BJ (cell line): ENCODE data around the gene POLR3A. TPM values are rescaled to one million over a fixed set of nuclear protein-coding genes. Genes with fewer than 3 reads are reported as not detected.

Source experiments
- CTCF ChIA-PET: fragments of 350-600 bp; formaldehyde crosslinking; extraction: SDS; loops from one replicate; lab custom pipeline; 2021; ENCODE audit warnings: antibody characterized with exemption, inconsistent platforms; lab: Yijun Ruan, JAX
- POLR2A ChIA-PET: fragments of 300-600 bp; sonication (Branson Sonifier 250); formaldehyde crosslinking; extraction: SDS; loops from one replicate; lab custom pipeline; 2021; ENCODE audit warnings: antibody characterized with exemption; lab: Charles Lee
- DNase-seq: peaks from one replicate; pipeline ENCODE4 v3.0.0-alpha.2; 2011; ENCODE audit warnings: low read depth
- H3K27me3 ChIP-seq: 2 replicates; pipeline ENCODE4 v1.6.0; 2011; ENCODE audit warnings: low read length; ENCODE audit not compliant: control insufficient read depth, insufficient read depth
- H3K36me3 ChIP-seq: 2 replicates; pipeline ENCODE4 v1.5.1; 2011; ENCODE audit warnings: low read length; ENCODE audit not compliant: control insufficient read depth, insufficient read depth
- H3K4me3 ChIP-seq: 2 replicates; pipeline ENCODE4 v1.5.1; 2011; ENCODE audit warnings: low read depth, mild to moderate bottlenecking, control low read depth, low read length
- polyA plus RNA-seq: library from polyadenylated mRNA; depleted of rRNA; stranded (reverse); fragments of >200 nt; gene quantifications from 2 replicates; pipeline ENCODE4 v1.2.3, GENCODE V29; 2011
- TF ChIP-seq, protein P1 (sequence below): IDR thresholded peaks from 2 replicates; pipeline ENCODE4 v1.5.1; 2011; ENCODE audit warnings: low read depth, mild to moderate bottlenecking, control low read depth, inconsistent platforms, low read length, moderate library complexity; ENCODE audit not compliant: insufficient read depth

Gene POLR3A
- polyA plus RNA-seq, 1 experiment, result 12.7 TPM

DNA sequence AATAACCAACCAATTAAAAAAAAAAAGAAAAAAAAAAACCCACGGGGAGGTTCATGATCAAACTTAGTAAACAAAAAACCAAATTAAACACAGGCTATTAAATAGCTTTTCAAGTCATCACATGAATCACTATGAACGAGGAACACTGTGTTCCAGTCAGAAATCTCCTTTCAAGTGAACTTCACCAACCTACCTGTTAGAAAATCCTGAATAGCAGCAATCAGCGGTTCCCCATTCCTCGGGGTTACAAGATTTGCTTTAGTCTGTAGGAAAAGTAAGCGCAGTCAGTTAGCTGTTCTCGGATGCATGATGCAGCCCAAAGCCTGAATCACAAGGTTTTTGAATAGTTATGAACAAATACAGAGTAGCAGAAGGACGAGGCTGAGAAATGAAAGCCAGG lies 19.0 kb downstream of the POLR3A start:
- CTCF ChIA-PET, result interaction anchor here (0.5 to 1.2 kb wide), 2 partner anchors 8 to 17 kb away, joined by 3 read pairs; no protein-coding TSS in a partner anchor
- DNase-seq, result no peak
- H3K36me3 ChIP-seq, result peaks cover 19% of the 10 kb centered on the region
- POLR2A ChIA-PET, result no interaction called here
- H3K27me3 ChIP-seq, result no peaks in the 10 kb centered on the region
- no peak overlapping the region for H3K4me3 ChIP-seq
- TF ChIP-seq, protein P1, sequence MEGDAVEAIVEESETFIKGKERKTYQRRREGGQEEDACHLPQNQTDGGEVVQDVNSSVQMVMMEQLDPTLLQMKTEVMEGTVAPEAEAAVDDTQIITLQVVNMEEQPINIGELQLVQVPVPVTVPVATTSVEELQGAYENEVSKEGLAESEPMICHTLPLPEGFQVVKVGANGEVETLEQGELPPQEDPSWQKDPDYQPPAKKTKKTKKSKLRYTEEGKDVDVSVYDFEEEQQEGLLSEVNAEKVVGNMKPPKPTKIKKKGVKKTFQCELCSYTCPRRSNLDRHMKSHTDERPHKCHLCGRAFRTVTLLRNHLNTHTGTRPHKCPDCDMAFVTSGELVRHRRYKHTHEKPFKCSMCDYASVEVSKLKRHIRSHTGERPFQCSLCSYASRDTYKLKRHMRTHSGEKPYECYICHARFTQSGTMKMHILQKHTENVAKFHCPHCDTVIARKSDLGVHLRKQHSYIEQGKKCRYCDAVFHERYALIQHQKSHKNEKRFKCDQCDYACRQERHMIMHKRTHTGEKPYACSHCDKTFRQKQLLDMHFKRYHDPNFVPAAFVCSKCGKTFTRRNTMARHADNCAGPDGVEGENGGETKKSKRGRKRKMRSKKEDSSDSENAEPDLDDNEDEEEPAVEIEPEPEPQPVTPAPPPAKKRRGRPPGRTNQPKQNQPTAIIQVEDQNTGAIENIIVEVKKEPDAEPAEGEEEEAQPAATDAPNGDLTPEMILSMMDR, result no peak

DNA sequence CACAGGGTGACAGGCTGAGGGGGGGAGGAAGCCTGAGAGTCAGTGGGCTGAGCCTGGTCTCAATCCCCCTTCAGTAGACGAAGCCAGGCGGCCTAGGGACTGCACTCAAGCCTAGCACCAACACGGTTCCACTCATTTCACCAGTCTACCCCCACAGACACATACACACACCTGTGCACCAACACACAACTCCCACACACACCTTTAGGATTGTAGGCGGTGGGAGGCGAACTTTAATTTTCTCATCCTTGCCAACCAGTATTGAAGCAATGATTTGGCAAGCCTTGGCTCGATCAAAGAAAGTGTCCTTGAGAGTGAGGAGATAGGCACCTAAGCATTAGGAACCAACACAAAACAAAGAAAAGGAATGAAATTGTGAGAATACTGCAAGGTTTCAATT lies 19.7 kb downstream of the POLR3A start:
- POLR2A ChIA-PET, result no interaction called here
- DNase-seq, result no peak
- TF ChIP-seq, protein P1, result no peak
- CTCF ChIA-PET, result interaction anchor here (0.5 to 1.2 kb wide), 2 partner anchors 9 to 17 kb away, joined by 3 read pairs; no protein-coding TSS in a partner anchor
- peaks cover 19% of the 10 kb centered on the region for H3K36me3 ChIP-seq
- no peaks in the 10 kb centered on the region for H3K27me3 ChIP-seq
- H3K4me3 ChIP-seq, result no peak overlapping the region

DNA sequence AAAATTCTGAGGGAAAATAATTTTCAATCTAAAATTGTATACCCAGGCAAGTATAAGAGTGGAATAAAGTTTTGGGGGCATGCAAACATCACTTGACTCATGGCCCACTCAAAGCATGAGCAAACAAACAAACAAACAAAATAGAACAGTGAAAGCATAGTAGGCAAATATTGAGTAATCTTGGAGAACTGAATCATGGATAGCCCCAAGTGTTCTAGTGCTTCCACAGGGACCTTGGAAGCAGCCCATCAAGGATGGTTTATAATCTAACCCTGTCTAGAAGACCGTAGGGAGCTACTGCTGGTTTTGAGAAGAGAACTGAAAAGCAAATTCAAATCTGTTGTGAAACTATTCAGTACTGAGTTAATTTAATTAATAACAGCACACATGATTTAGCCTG lies 22.1 kb downstream of the POLR3A start:
- DNase-seq, result no peak
- Histone ChIP-seq H3K4me3 (no peak overlapping the region), H3K36me3 (peaks cover 20% of the 10 kb centered on the region), H3K27me3 (no peaks in the 10 kb centered on the region)
- POLR2A ChIA-PET, result no interaction called here
- CTCF ChIA-PET, result interaction anchor here (1.0 kb wide), 1 partner anchor 22 kb away, joined by 3 read pairs; the partner anchor contains the start of gene POLR3A
- TF ChIP-seq, protein P1, result no peak

DNA sequence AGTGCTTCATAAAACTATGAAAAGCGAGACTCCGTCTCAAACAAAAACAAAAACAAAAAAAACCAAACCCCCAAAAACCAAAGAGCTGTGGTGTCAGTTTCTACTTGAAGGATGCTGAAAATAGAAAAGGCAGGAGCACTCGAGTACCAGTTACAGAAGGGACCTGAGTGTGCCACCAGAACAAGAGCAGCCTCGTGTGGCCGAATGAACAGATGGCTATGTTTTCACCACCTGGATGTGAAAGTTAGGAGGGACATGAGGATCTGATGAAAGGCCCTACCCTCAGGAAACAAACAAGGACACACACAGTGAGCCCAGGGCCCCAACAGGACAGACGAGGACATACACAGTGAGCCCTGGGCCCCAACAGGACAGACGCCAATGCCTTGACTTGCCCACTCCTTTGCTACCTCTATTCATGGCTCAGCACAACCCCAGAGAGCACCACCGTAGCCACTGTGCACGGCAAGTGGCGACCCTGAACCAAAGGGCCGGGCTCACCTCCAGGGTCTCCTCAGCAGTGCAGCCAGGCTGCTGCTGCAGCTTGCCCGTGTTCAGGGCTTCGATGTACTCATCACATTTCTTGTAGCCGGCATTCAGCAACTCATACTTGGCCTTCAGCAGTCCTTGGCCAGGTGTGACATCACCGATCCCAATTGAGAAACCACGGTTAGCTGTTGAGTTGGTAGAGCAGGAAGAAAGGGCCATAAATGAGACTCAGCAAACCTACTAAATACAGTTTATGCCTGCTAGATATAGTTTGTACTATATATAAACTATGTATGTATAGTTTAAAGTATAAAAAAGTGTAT lies 24.9 kb downstream of the POLR3A start:
- H3K36me3 ChIP-seq, result peaks cover 26% of the 10 kb centered on the region
- H3K27me3 ChIP-seq, result no peaks in the 10 kb centered on the region
- ChIA-PET POLR2A (no interaction called here), CTCF (interaction anchor here (1.3 to 3.0 kb wide), 2 partner anchors 30 to 157 kb away, joined by 4 to 10 read pairs; no protein-coding TSS in a partner anchor)
- TF ChIP-seq, protein P1, result 0 out of 2 replicates have a peak, but pooled peaks have one; percentile 9
- H3K4me3 ChIP-seq, result no peak overlapping the region
- no peak for DNase-seq

DNA sequence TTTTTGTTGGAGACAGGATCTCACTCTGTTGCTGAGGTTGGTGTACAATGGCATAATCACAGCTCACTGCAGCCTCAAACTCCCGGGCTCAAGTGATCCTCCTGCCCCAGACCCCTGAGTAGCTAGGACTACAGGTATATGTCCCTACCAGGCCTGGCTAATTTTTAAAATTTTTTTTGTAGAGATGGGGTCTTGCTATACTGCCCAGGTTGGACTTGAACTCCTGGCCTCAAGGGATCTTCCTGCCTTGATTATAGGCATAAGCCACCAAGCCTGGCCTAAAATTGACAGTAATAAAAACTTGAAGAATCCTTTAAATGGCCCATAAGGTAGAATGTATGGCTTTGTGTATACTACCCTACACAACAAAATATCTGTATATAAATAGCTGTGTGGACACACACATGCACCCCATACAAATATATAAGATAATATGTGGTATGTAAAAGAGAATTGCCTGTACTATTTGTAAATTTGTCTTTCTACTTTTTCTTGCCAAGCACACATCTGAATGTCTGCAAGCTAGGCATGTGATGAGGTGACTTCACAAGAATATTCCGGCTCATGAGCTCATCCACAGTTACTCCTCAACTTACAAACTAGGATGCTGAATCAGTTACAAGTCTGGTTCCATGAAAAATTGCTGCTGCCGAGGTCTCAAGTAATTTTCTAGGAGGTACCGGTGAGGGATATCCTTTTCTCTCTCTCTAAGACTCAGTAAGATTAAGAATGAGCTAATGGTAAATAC lies 26.6 kb downstream of the POLR3A start:
- Histone ChIP-seq H3K27me3 (no peaks in the 10 kb centered on the region), H3K36me3 (peaks cover 21% of the 10 kb centered on the region), H3K4me3 (no peak overlapping the region)
- DNase-seq, result no peak
- ChIA-PET POLR2A (no interaction called here), CTCF (interaction anchor here (1.0 to 3.0 kb wide), 2 partner anchors 29 to 156 kb away, joined by 3 to 10 read pairs; no protein-coding TSS in a partner anchor)
- TF ChIP-seq, protein P1, result no peak
